ENCODE data around the gene GRM1. TPM values are rescaled to one million over a fixed set of nuclear protein-coding genes. Genes with fewer than 3 reads are reported as not detected.

The GRM1 gene
- total RNA-seq, 2 donors from 2014 or later: 0.54 TPM; not detected in 1

- ATAC-seq (ENCODE audit: insufficient number of reproducible peaks, low FRiP score, low read depth) (no peak), DNase-seq (ENCODE audit: low spot score) (no peak)
- Histone ChIP-seq H3K27me3 (replicated peaks; ENCODE audit: insufficient read depth) (no peaks in the 10 kb centered on the region), H3K36me3 (no peaks in the 10 kb centered on the region), H3K4me1 (ENCODE audit: control insufficient read depth in 1 of 2, low read depth in 2 of 2) (no peaks in the 10 kb centered on the region), H3K27ac (no peak overlapping the region), H3K9me3 (no peaks in the 10 kb centered on the region), H3K4me3 (no peak overlapping the region)
- TF ChIP-seq CTCF (IDR thresholded peaks at IDR 0.05): no peak
Measured at GRCh38 chr6:146352163-146352562, 323.3 kb downstream of the GRM1 start.

GRCh38 chr6:146354451-146354850 lies 325.6 kb downstream of the GRM1 start:
- no peak overlapping the region for H3K27ac ChIP-seq
- DNase-seq (ENCODE audit: low spot score) (no peak), ATAC-seq (ENCODE audit: insufficient number of reproducible peaks, low FRiP score, low read depth) (no peak)
- no peaks in the 10 kb centered on the region for H3K27me3 ChIP-seq (replicated peaks; ENCODE audit: insufficient read depth)
- H3K4me1 ChIP-seq (ENCODE audit: control insufficient read depth in 1 of 2, low read depth in 2 of 2): no peaks in the 10 kb centered on the region
- no peaks in the 10 kb centered on the region for H3K9me3 ChIP-seq
- no peak overlapping the region for H3K4me3 ChIP-seq
- TF ChIP-seq CTCF (IDR thresholded peaks at IDR 0.05): no peak
- no peaks in the 10 kb centered on the region for H3K36me3 ChIP-seq

- no peak for TF ChIP-seq CTCF (IDR thresholded peaks at IDR 0.05)
- no peaks in the 10 kb centered on the region for H3K27me3 ChIP-seq (replicated peaks; ENCODE audit: insufficient read depth)
- DNase-seq (ENCODE audit: low spot score) (no peak), ATAC-seq (ENCODE audit: insufficient number of reproducible peaks, low FRiP score, low read depth) (no peak)
- H3K36me3 ChIP-seq: no peaks in the 10 kb centered on the region
- H3K4me3 ChIP-seq: no peak overlapping the region
- no peak overlapping the region for H3K27ac ChIP-seq
- H3K4me1 ChIP-seq (ENCODE audit: control insufficient read depth in 1 of 2, low read depth in 2 of 2): no peaks in the 10 kb centered on the region
- H3K9me3 ChIP-seq: no peaks in the 10 kb centered on the region
Measured at GRCh38 chr6:146355521-146356100, 326.7 kb downstream of the GRM1 start.

GRCh38 chr6:146357578-146358430 lies 328.9 kb downstream of the GRM1 start:
- no peaks in the 10 kb centered on the region for H3K4me1 ChIP-seq (ENCODE audit: control insufficient read depth in 1 of 2, low read depth in 2 of 2)
- H3K27ac ChIP-seq: no peak overlapping the region
- H3K4me3 ChIP-seq: no peak overlapping the region
- H3K27me3 ChIP-seq (replicated peaks; ENCODE audit: insufficient read depth): no peaks in the 10 kb centered on the region
- ATAC-seq (ENCODE audit: insufficient number of reproducible peaks, low FRiP score, low read depth) (no peak), DNase-seq (ENCODE audit: low spot score) (no peak)
- no peaks in the 10 kb centered on the region for H3K36me3 ChIP-seq
- TF ChIP-seq CTCF (IDR thresholded peaks at IDR 0.05): no peak
- no peaks in the 10 kb centered on the region for H3K9me3 ChIP-seq

GRCh38 chr6:146358431-146359046 lies 329.7 kb downstream of the GRM1 start:
- H3K4me3 ChIP-seq: no peak overlapping the region
- no peak for ATAC-seq (ENCODE audit: insufficient number of reproducible peaks, low FRiP score, low read depth)

More at GRCh38 chr6:146358431-146359046, 329.7 kb downstream of the GRM1 start:
- Histone ChIP-seq H3K4me1 (ENCODE audit: control insufficient read depth in 1 of 2, low read depth in 2 of 2) (no peaks in the 10 kb centered on the region), H3K27me3 (replicated peaks; ENCODE audit: insufficient read depth) (no peaks in the 10 kb centered on the region), H3K9me3 (no peaks in the 10 kb centered on the region), H3K36me3 (no peaks in the 10 kb centered on the region), H3K27ac (no peak overlapping the region)
- no peak for DNase-seq (ENCODE audit: low spot score)
- TF ChIP-seq CTCF (IDR thresholded peaks at IDR 0.05): no peak

Data from thoracic aorta (tissue), 2 donors.